ENCODE results near the gene RPA3.

DNA sequence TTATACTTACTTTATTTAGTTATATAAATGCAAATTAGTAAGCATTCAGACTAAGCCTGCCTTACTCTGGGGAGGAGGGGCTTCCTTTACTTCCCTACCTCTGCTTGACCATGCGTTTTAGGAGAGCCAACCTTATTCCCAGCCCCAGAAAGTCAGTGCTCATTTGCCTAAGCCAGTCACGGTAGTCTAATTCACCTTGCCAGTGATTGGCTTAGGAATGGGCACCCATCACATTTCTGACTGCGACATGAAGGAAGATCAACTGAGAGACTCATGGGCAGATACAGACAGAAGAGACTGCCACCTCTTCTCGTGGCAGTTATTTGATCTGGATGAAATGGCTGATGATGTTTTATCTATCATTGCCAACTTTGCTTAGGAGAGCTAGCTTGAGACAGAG, 29.5 kb downstream of the RPA3 start:
- TF ChIP-seq CTCF (conservative IDR thresholded peaks at IDR 0.05; ENCODE audit: low read depth, low read length): no peak
- TF ChIP-seq EZH2 (IDR thresholded peaks at IDR 0.05; ENCODE audit: low read length, unreplicated experiment): no peak
